Effector CD8-positive, alpha-beta T cell (primary cell): ENCODE data around the gene HOXB1.
A peak's percentile ranks its signal among the peaks of the same experiment; 100 is the strongest.

Experiments
- DNase-seq: peaks from one replicate; lab custom pipeline; 2025; lab: John Stamatoyannopoulos, UW

HOXB1 gene

DNA sequence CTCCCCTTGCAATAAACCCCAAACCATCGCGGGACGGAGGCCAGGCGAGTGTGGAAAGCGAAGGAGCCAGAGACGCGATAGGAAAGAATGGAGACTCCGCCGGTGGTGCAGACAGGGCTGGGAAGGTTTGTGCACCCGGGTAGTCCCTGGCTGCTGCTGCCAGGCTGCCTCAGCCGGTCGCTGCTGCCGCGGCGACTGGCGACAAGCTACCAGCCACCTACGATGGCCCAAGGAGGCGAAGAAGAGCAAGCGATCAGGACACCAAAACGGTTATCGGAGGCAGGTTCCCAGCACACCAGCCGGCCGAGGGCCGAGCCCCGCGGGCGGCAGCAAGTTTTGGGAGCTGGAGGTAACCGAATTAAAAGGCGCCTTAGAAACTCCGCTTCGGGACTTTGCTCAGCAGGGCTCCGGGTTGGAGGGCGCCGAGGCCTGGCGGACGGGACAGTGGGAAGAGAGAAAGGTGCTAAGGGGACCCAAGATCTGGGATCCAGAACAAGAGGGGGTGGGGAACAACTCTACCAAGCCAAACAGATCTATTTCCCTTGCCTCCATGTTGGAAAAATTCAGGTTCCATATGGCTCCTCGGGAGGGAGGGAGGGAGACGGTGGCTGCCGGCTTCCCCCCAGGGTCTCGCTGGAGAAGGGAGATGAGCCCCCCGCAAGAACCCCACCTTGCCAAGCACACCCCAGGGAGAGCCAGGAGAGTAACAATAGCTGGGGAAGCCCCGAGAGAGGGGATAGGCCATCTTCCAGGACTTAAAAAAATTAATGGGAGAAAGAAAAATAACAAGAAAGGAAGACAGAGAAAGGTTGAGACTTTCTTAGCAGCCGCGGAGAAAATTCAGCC is 23.8 kb upstream of the HOXB1 start:
- no peak for DNase-seq

DNA sequence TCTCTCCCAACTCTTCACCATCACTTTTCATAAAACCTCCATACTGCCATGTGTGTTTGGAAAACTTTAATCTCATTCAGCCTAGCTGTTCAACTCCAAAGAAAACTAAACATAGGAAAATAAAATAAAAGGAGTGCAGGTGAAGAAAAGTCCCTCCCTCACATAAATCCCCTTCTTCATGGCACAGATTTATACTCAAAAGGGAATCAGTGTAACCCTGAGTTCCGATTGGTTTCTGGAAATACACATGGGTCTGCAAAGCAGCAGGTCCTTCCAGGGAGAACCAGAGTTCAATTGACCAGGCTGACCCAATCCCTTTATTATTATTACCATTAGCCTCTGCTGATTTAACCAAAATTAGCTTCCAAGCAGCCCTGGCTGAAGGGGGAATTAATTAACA is 23.0 kb upstream of the HOXB1 start:
- no peak for DNase-seq

DNA sequence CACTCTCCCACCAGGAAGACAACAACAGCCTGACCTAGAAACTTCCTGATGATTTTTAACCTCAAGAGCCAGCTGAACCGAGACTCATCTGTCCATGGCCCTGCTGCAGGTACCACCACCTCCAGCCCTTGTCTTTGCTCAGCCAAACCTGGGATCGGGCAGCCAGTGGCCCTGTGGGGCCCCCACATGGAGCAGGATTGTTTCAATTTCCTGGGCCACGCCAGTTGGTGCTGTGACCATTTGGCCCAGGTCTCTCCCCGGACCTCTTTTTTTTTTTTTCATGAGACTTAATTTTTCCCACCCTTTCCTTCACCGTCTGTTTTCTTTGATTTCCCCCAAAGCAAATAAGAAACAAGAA is 22.4 kb upstream of the HOXB1 start:
- DNase-seq = no peak

DNA sequence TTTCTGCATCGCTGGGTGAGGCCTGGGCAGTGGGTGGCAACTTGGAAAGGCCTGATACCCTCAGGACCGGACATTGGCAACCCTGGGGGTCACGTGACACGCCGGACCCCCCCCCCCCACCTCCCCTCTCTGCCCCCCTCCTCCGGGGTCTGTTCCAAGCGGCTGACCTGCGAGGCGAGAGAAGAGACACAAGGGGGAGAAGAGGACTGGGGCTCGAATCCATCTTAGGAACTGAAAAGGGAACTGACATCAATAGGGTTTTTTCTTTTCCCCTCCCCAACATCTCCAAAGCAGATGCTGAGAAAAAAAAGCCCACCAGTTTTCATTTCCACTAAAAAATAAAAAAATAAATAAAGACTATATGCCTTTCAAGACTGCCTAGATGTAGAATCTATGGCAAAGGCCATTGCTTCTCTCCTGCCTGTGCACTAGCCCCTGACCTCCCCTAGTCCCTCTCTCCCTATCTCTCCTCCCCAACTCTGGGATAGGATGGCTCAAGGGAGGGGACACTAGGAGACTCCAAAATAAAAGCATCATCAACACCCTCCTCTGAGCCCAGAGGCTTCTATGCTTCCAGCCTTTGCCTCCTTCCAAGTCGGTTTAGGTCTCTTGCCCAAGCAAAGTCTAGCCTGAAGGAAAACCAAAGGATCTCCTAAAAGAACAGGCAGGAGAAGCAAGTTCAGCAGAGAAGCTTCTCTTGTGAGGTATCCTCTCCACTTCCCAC is 21.8 kb upstream of the HOXB1 start:
- DNase-seq = no peak

DNA sequence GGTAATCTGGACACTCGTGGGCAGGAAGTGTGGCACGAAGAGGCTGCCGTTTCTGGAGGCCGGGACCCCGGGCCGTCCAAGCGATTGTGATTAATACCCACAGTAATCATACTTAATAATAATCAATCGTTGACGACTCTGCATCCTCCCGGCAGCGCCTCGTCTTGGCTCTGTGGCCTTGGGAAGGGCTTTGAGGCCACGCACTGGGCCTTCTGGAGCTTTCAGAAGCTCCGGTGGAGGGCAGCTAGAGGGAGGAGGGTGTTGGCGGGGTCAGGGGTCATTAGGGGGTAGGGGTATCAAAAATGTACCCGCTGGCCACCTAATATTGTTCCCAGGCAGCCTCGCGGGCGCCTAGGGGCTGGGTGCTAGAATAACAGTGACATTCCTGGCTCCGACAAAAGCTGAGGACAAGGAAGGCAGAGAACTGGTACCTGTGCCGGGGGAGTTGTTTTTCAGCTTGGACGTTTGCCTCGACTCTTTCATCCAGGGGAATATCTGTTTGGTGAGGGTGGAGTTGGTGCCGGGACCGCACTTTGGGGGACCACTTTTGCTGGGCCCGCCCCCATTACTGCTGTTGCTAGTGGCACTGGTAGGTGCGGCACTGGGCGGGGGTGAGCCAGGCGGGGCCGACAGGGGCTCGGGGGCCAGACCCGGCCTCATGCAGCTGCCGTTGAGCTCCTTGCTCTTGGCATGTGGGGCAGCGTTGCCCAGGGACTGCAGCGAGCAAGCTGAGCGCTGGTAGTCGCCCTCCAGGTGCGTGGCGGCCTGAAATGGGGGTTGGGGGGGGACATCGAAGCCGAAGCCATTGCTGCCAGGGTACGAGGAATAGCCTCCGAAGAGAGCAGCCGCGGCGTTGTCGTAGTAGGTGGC is 21.0 kb upstream of the HOXB1 start:
- DNase-seq = no peak

DNA sequence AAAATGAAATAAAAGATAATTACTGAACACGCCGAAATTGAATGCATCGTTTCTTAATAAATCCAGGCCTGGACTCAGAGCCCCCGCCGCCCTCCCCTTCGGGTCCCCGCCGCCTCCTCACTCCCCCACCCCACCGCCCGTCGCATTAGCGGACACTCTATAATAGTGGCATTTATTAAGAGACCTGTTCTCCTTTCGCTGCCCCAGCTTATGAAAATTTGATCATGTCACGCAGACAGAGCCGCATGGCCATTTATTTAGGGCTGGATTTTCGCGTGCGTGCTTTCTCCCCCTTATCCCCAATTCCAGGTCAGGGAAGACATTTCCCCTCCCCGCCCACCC is 20.4 kb upstream of the HOXB1 start:
- DNase-seq = no peak

DNA sequence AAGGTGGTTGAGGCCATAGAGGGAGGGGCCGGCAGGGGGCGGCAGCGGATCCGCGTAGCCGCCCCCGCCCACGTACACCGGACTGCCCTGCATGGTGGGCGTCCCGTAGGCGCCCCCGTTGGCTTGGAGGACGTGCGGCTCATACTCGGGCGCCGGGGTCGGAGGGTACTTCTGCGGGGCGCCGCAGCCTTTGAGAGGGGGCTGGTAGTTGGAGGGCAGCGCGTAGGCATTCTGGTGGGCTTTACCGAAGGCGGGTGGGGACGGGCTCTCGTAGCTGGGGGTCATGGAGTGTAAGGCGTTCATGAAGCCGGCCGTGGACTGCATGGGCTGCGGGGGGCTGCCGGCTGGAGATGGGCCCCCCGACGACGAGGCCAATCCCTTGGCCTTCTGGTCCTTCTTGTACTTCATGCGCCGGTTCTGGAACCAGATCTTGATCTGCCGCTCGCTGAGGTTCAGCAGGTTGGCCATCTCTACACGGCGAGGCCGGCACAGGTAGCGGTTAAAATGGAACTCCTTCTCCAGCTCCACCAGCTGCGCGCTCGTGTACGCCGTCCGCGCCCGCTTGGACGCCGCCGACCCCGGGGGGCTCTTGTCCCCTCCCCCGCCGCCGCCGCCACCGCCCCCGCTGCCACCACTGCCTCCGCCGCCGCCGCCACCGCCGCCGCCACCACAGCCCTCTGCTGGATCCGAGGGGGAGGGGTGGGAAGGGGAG is 19.8 kb upstream of the HOXB1 start:
- no peak for DNase-seq

DNA sequence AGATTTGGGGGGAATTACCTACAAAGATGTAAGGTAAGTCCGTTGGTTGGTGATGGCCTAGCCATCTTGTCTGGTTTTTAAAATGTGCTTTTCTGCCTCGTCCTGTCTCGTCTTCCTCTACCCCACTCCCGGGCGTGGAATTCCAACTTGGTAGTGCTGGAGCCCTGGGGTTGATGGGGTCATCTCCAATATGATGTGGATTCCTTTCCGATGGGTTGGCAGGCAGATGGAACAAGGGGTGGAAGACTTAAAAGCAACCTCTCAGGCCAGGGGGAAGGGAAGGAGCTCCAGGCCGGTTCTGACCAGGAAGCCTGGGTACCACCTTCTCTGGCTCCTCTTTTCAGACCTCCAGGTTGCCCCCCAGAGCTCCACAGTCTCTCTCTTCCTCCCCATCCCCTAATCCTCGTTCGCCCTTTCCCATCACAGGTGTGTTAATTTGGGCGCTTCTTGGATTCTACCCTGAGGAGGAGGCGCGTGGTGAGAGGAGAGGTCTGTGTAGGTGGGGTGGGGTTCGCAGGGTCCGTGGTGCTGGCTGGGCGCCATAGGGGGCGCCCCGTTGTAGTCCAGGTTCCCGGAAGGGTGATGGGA is 19.2 kb upstream of the HOXB1 start:
- no peak for DNase-seq

DNA sequence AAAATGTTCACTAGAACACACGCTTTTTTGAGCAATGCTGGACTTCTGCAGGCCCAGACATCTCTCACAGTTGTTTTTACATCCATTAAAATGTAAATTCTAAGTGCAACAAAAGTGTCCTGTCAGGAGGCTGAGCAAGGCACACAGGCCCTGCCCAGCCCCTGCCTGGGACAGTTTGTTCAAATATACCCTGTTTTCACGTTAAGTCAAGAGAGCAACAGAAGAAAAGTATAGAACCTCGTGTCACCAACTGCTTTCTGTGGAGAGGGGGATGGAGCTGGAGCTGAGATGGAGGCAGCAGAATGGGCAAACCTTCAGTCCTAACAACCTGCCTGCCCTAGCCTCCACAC is 18.4 kb upstream of the HOXB1 start:
- no peak for DNase-seq

DNA sequence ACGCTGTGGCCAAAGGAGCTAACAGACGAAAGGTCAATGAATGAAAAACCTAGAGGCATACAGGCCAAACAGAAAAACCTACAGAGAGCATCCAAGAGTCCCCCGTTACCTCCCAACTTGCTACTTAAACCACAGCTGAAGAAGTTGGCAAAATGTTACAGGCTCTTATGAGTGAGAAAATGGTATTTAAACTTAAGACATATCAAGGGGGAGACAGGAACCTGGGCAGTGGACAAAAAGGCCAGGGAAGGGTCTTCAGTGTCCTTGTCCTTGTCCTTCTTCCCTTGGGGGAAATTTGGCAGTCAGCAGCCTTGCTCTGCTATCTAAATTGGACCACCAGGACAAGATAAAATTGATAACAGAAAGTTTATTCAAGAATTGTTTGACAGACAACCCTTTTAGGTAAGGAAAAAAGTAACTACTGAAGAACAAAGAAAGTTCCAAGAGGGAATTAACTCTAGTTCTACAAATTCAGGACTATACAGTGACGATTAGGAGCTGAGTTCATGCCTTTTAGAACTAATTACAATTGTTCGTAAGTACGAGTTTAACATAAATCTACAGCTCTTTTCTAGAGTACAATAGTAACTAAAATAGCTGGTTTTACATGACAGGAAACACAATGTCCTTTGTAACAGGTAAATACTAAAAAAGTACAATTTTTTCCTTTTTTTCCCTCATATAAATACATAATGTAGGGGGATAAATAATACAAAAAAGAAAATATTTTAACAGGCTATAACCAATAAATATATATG is 17.9 kb upstream of the HOXB1 start:
- DNase-seq = no peak

DNA sequence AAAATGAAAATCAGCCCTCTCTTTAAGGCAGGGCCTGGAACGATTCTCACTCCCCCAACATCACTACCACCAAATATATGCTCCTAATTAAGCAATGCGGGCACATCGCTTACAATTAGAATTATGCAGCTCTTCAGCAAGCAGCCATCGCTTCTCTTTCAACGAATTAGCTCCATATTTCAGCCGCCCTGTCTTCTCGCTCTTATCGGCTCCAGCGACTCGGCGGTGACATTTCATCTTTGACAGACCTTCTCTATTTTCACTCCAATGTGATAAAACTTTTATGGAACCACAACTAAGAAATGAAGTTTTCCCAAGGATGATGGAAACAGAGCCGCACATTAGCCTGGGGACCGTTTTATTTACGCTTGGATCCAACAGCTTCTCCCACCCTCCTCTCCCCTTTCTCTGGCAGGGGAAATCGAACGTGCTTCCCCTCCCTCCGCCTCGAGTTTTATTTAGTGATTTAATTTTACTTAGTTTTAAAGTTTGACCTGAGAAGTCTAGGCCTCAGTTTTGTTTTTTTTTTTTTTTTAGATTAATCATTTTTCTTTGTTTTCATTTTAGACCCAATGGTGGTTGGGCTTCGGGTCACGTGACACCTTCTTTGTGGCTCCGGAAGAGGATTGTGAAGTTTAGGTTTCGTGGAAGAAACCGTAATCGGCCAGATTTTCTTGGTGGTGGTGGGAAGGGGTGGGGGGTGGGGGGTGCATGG is 17.2 kb upstream of the HOXB1 start:
- DNase-seq = no peak

DNA sequence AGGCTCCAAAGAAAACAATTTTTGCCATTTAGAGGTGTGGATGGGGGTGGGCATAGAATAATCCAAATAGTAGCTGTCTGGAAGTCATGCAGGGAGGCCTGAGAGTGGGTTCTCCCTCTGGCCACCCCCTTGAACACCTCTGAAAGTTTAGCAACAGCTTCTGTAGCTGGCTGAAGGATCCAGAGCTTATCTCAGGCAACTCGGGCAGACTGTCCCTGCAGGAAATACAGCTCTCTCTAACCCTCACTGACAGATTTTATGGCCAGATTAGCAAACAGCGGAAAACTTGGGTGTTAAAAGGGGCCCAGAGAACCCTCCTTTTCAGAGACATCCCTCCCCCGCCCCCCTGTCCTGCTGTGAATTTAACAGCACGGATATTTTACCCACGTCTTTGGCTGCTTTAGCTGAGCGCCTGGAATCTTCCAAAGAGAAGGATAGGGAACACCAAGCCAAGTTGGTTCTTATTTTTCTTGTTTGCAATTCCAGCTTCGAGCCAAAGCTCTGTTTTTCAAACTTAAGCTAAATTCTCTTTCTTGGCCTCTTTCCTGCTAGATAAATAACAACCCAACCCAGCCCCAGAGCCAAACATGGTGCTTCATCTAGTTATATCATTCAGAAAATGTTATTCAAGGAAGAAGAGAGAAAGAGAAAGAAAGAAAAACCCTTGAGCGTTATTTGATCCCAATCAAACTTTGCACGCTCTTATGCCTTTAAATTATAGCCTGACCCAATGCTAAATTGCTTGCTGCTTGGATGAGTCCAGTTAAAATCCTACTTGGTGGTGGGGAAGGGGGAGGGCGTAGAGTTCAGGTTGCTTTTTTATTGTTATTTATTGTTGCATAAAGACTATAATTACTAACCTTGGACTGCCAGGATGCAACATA is 16.4 kb upstream of the HOXB1 start:
- no peak for DNase-seq

DNA sequence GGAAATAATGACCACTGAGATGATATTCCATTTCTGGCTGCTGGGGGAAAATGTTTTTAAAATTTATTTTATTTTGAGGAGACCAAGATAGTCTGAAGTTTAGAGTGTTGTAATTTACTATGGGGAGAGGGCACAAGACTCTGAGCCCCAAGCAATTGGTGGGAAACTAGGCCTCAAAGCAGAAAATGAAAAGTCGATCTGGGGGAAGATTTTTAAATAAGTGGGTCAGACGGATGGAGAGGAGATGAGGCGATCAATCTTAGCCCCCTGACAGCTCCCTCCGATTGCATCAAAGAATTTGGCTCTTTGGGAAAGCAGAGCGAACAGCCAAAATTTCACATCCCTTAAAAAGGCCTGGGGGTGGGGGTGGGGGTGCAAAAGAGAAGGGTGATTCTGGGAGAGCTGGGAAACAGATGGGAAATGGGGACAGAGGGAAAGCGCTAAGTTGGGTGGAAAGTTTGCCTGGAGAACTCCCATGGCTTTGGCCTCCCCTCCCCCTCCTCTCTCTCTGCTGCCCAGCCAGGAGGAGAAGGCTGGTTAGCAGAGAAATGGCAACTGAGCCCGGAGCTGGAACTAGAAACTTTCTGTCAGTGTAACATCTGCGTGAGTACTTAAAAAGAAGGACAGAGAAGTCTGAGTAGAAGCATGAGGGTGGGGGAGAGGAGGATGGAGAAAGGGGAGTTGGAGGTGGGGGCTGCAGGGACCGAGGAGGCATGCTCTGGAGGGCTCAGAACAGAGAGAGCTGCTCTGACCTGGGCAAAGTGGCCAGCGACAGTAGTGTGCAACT is 15.5 kb upstream of the HOXB1 start:
- no peak for DNase-seq

DNA sequence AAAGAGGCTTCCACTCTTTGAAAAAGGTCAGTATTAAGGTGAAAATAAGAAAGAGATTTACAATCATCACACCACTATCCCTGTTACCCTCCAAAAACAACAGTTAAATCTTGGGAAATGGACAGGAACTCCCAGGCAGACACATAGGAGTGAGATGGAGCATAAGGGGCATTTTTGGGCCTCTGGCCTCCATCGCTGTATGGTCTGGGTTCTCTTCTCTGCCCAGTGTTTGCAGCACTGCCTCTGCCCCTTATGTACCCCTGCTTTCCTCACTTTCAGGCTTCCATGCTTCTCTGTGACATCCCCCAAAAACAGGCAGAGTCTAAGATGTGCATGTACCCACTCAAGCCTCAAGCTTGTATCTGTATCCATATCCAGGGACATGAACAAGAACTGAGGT is 14.7 kb upstream of the HOXB1 start:
- no peak for DNase-seq

DNA sequence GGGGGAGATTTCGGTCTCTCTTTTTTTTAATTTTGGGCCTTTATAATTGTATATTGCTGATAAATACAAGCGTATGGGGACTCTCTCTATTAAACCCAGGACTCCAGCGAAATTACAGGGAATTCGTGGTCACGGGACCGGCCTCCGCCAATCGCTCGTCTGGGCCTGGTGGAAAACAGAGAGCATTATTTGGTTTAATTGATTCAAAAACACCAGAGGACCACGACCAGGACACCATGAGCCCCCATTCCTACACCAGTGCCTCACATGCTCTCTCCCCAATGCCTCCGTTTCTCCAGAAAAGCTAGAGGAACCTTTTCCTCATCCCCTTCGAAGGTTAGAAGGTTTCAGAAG is 14.2 kb upstream of the HOXB1 start, which contains the start of gene HOXB2:
TSS of gene HOXB2 (minus strand) at position 88 of the 354 bp plus-strand sequence. CDS start 198 bp downstream, outside the sequence.
- DNase-seq = no peak

DNA sequence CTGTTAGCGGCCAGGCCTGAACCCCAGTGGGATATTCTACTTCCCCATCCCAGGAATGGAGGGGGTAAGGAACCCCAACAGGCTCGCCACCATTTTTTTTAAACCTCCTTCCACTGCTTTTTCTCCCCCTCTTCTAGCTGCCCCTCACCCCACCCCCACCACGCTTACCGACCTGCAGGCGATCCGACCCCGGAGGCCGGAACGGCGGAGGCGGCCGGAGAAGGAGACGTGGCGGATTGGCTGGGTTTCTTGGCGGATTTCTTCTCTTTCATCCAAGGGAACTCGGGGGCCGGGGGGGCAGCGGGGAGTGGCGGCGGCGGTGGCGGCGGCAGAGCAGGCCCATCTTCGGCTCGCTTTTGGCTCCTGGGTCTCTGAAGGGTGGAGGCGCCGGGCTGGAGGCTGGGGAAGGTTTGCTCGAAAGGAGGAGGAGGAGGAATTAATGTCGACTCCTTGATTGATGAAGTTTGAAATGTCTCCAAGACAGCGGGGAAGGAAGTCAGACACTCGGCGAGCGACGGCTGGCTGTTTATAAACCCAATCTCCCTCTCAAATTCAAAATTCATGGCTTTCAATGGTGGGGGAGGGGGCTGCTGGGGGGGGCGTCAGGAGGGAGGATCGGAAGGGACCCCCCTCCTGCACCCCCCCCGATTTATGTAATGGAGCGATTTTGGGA is 13.7 kb upstream of the HOXB1 start:
- DNase-seq = peak; percentile 20

DNA sequence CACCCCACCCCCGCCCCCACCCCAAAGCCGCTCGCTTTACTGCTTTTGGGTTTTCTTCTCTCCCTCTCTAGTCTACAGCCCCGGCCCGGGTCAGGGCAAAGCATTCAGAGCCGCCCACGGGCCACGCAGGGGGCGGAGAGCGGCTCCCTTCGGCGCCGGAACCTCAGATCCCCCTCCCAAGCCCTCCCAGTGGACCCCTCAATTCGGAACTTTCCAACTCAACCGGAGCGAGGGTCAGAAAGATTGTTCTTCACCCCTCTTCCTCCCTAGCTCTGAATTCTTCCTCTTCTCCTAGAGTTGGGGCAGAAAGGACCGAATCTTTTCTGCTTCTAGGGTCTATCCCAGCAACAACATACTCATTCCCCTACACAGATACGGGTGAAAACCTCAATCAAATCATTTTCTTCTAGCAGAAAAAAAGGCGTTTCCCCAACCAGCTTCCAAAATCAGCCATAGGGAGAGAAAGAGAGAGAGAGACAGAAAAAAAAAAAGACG is 13.1 kb upstream of the HOXB1 start:
- no peak for DNase-seq
